Tibial nerve (tissue), 4 donors: Measurements from ENCODE around the gene NAPG.

Source experiments
- EP300 ChIP-seq, 2 donors: sonication (generic); formaldehyde crosslinking; IDR thresholded peaks; one replicate each; pipeline ENCODE4 v1.6.1; 2017; ENCODE audit warnings: antibody characterized with exemption in 2 of 2, mild to moderate bottlenecking in 1 of 2
- TF ChIP-seq, protein P1 (sequence below), 5 experiments: fragments of 200-600 bp in 3 of 5; fragments of 450-650 bp in 2 of 5; sonication (generic) in 3 of 5; IDR thresholded peaks; one replicate each; pipeline ENCODE4 v1.5.1; 2016 to 2019; ENCODE audit warnings: antibody characterized with exemption in 5 of 5, mild to moderate bottlenecking in 3 of 5, moderate library complexity in 2 of 5

DNA sequence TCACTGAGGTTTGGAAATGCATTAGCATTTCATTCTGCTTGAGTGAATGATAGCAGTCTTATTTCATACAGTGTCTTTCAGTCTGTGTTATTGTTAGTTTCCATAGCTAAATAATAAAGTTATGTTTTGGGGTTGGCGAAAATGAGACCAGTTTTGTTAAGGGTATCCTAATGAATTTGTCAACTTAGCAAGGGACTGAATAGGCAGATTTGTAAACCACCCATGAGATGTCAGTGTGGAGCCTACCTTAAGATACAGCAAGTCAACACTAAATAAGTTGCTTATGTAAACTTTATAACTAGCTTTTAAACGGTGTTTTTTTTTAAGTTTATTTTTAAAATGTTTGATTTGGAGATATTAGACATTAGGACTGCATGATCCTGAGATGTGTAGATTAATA lies 11.9 kb downstream of the NAPG start:
- TF ChIP-seq, protein P1, sequence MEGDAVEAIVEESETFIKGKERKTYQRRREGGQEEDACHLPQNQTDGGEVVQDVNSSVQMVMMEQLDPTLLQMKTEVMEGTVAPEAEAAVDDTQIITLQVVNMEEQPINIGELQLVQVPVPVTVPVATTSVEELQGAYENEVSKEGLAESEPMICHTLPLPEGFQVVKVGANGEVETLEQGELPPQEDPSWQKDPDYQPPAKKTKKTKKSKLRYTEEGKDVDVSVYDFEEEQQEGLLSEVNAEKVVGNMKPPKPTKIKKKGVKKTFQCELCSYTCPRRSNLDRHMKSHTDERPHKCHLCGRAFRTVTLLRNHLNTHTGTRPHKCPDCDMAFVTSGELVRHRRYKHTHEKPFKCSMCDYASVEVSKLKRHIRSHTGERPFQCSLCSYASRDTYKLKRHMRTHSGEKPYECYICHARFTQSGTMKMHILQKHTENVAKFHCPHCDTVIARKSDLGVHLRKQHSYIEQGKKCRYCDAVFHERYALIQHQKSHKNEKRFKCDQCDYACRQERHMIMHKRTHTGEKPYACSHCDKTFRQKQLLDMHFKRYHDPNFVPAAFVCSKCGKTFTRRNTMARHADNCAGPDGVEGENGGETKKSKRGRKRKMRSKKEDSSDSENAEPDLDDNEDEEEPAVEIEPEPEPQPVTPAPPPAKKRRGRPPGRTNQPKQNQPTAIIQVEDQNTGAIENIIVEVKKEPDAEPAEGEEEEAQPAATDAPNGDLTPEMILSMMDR (IDR thresholded peaks at IDR 0.05) = no peak
- TF ChIP-seq EP300 (IDR thresholded peaks at IDR 0.05) = no peak
